DLD1 (cell line): Measurements from ENCODE around the gene GLYATL2.

Experiments
- in situ Hi-C: cut with HindIII; loops from 2 replicates; pipeline ENCODE4 v1.10.0; 2017; ENCODE audit warnings: low sequenced_read_pairs

The GLYATL2 gene

GRCh38 chr11:58844361-58845005 lies at the start of gene GLYATL2:
TSS of gene GLYATL2 (minus strand) at chr11:58844704. CDS start at chr11:58839612, 5,092 bp downstream.
- in situ Hi-C loops: no loop called here

GRCh38 chr11:58893899-58894298 lies 49.4 kb upstream of the GLYATL2 start:
- in situ Hi-C loops: loop anchor here (10.0 kb wide), 1 partner anchor 249 kb away; no protein-coding TSS in a partner anchor

- in situ Hi-C loops: no loop called here
These were observed 44.1 kb upstream of the GLYATL2 start for GRCh38 chr11:58888579-58888978.

GRCh38 chr11:58887452-58887851 lies 42.9 kb upstream of the GLYATL2 start:
- in situ Hi-C loops: no loop called here

- in situ Hi-C loops: no loop called here
These were observed 36.1 kb upstream of the GLYATL2 start for GRCh38 chr11:58880625-58881024.

GRCh38 chr11:58880166-58880565 lies 35.7 kb upstream of the GLYATL2 start:
- in situ Hi-C loops: no loop called here

GRCh38 chr11:58867556-58867955 lies 23.1 kb upstream of the GLYATL2 start:
- in situ Hi-C loops: no loop called here

- in situ Hi-C loops: no loop called here
These were observed 22.3 kb upstream of the GLYATL2 start for GRCh38 chr11:58866788-58867187.

GRCh38 chr11:58864335-58864734 lies 19.8 kb upstream of the GLYATL2 start:
- in situ Hi-C loops: no loop called here

- in situ Hi-C loops: no loop called here
These were observed 19.2 kb upstream of the GLYATL2 start for GRCh38 chr11:58863697-58864096.

- in situ Hi-C loops: no loop called here
These were observed 17.0 kb upstream of the GLYATL2 start for GRCh38 chr11:58861533-58861932.

GRCh38 chr11:58856806-58857205 lies 12.3 kb upstream of the GLYATL2 start:
- in situ Hi-C loops: no loop called here

GRCh38 chr11:58845386-58845785 lies 882 bp upstream of the GLYATL2 start:
- in situ Hi-C loops: no loop called here

- in situ Hi-C loops: no loop called here
These were observed 6.7 kb downstream of the GLYATL2 start for GRCh38 chr11:58837707-58838388.

- in situ Hi-C loops: no loop called here
These were observed 12.4 kb downstream of the GLYATL2 start for GRCh38 chr11:58832056-58832645.

GRCh38 chr11:58830673-58831301 lies 13.7 kb downstream of the GLYATL2 start:
- in situ Hi-C loops: no loop called here

GRCh38 chr11:58829786-58830185 lies 14.7 kb downstream of the GLYATL2 start:
- in situ Hi-C loops: no loop called here

GRCh38 chr11:58813693-58814092 lies 30.8 kb downstream of the GLYATL2 start:
- in situ Hi-C loops: no loop called here

- in situ Hi-C loops: no loop called here
These were observed 33.0 kb downstream of the GLYATL2 start for GRCh38 chr11:58811499-58811898.

- in situ Hi-C loops: no loop called here
These were observed 37.2 kb downstream of the GLYATL2 start for GRCh38 chr11:58807343-58807742.

GRCh38 chr11:58805065-58805464 lies 39.4 kb downstream of the GLYATL2 start:
- in situ Hi-C loops: no loop called here
